NCI-H446 treated with DMSO at 0.1 percent for 48 hours (cell line): ENCODE data around the gene NTRK3.

ENCODE experiments used
- DNase-seq: peaks from one replicate; lab custom pipeline; 2025; lab: John Stamatoyannopoulos, UW

NTRK3 gene

DNA sequence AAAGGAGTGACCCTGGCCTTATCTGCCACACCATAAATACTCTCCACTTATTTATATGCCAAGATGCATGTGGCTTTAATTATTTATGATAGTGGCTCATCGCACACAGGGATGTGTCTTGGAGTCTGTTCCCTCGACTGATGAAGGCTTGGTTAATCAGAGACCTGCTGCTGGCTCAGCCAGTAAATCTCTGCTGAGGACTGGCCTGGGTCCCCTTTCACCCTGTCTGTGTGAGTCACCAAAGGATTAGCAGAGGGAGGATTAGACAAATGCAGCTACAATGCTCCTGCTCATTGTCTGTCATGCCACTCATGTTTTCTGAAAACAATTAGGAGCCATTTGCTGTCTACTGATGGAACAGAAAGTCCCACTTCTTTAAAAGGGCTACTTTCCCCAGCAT lies 226.8 kb downstream of the NTRK3 start:
- no peak for DNase-seq

GRCh38 chr15:88028024-88028423 lies 228.5 kb downstream of the NTRK3 start:
- DNase-seq = no peak

- DNase-seq = no peak
Measured at GRCh38 chr15:88023914-88024313, 232.6 kb downstream of the NTRK3 start.

DNA sequence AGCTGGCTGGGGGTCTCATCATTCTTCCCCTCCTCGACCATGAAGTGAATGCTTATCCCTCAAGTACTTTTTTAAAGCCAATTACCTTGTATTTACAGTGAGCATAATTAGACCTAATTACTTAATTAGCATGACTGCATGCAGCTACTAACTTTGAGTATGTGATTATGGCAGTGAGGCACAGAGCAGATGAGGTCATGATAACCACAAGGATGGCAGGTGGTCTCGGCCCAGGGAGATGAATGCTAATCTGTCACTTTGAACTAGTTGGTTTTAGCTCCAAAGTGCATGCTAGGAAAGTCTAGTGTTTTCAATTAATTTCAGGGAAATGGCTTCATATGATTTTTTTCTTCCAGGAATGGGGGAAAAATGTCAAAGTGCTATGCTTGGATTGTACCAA lies 233.8 kb downstream of the NTRK3 start:
- DNase-seq = no peak

- no peak for DNase-seq
Measured at GRCh38 chr15:88021601-88022000, 234.9 kb downstream of the NTRK3 start.

- no peak for DNase-seq
Measured at GRCh38 chr15:88020806-88021205, 235.7 kb downstream of the NTRK3 start.

DNA sequence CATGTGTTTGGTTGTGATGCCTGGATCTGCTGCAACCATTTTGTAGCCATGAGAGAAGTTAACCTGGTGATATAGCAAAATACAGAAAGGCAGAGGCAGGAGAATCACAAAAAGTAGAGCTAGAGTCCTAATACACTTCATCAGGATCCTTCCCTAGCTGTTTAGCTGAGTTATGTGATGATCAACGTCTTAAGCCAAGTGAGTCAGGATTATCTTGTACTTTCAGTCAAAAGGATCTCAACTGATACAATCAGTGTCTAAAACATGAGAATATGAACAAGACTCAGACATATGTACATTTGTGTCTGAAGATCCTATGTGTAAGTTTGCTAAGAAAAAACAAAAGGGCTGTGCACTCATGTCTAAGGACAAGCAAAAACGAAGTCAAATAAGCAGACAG lies 236.9 kb downstream of the NTRK3 start:
- no peak for DNase-seq

DNA sequence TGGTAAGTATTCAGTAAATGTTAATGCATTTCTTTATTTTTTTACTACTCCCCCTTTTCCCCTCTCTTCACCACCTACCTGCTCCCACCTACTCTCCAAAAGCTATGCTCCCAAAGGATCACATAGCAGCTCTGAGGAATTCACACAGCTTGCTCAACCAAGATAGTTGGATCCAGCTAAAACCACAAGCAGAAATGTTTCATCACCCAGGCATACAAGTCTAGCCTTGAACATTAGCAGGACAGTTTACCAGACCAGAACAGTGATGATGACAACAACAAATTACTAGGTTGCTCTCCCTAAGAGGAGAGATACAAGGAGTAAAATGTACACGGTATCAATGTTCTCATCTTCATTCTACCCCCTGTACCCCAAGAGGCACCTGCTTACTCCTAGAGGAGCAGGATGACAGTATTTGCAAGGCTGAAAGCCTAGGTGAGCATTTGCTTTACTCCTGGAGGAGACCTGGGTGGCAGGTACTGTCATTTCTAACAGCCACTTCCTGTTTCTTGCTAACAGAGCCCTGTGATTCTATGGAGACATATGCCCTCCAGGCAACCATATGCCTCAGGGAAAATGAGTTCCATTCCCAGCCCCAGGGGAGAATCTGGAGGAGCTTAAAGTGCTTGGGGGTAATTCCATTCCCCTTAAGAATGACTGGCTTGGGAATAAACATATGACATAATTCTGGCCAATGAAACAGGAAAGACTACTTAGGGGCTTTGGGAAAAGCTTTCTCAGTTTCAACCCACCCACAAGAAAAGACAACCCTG lies 237.5 kb downstream of the NTRK3 start:
- no peak for DNase-seq

GRCh38 chr15:88017753-88018152 lies 238.8 kb downstream of the NTRK3 start:
- DNase-seq = no peak

DNA sequence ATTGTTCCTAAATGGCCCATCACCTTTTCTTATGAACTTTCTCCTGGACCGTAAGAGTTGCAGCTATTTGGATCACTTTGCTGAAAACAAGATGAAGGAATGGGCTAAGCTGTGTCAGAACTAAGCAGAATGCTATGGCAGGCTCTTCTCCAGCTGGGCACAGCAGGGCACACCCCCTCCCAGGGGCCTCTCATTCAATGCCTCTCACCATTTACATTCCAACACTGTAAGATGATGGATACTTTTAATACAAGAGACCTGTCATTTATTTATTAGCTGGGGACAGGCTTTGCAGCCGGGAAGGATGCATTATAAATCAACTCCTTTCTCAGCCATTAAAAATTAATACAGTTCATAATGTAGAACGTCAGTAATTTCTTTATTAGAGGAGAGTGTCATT lies 240.1 kb downstream of the NTRK3 start:
- no peak for DNase-seq

DNA sequence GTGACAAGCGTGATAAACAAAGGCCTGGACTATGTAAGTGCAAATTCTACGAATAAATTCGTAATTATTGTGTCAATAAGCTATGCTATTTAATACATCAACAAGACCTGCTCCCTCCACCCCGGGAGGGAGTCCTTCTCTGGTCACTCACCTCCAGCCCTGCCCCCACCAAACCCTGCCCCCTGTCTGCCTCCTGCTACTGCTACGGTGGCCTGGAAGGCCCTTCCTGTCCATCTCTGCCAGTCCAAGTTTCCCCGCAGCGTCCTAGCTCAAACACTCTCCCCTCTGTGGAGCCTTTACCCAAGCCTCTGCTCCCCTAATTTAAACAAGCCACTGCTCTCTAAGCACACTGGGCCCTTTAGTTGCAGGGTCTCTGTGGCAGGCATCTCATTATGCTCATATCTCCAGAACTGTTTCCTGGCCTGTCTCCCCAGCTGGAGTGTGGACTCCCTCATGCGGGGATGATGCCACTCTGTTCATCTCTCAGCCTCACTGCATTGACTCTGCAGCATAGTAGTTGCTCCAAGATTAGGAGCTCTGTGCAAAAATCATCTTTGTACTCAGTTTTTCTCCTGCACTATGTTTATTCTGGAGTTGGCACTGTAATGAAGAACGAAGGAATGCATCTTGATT lies 241.2 kb downstream of the NTRK3 start:
- DNase-seq = no peak

- DNase-seq = no peak
Measured at GRCh38 chr15:88014454-88015160, 241.9 kb downstream of the NTRK3 start.

DNA sequence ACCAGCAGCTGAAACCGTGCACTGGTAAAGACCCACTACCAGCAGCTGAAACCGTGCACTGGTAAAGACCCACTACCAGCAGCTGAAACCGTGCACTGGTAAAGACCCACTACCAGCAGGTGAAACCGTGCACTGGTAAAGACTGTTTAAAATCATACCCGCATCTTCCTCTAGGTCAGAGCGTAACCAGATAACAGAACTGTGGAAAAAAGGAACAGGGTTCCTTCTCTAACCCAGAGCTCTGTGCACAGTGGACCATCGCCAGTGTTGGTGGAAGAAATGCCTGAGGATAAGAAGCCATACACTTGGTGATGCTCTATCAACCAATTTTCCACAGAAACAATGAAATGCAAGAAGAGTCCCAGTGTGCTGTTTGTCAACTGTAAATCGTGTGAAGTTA lies 243.4 kb downstream of the NTRK3 start:
- DNase-seq = no peak

- no peak for DNase-seq
Measured at GRCh38 chr15:88012688-88013087, 243.9 kb downstream of the NTRK3 start.

GRCh38 chr15:88012233-88012632 lies 244.3 kb downstream of the NTRK3 start:
- no peak for DNase-seq

- DNase-seq = no peak
Measured at GRCh38 chr15:88011533-88011932, 245.0 kb downstream of the NTRK3 start.

DNA sequence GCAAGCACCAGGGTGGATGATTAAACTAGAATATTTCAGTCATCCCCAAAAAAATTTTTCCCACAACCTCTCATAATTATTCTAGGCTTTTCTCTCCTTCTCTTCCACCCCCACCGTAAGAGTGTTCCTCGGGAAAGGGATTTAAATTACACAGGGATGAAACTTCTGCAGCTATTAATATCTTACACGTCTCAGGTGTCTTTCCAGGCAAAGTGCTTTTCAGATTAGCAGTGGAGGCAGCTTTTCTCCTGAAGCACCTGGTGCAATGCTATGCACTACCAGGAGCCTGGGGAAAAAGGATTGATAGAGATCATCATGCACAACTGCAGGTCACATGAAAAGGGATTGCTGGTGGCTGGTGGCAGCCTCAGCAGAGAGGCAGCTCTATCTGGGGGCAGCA lies 250.4 kb downstream of the NTRK3 start:
- no peak for DNase-seq

- DNase-seq = no peak
Measured at GRCh38 chr15:88004399-88004798, 252.1 kb downstream of the NTRK3 start.

GRCh38 chr15:88003541-88004327 lies 252.8 kb downstream of the NTRK3 start:
- no peak for DNase-seq

DNA sequence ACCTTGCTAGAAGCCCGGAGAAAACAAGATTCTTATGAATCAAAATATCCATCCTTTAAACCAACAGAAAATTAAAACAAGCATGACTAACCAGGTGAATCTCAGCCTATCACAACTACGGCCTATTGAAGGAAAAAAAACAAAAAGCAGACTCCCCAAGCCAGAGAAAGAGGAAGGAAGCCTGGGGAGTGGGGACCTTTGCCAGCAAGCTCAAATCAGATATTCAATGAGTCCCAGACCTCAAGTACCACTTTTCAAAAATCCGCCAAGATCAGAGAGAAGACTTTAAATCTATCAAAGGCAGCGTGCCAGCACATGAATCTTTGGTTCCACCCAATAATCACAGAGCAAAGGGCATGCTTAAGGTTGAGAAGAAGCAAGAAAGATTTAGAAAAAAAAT lies 253.8 kb downstream of the NTRK3 start:
- no peak for DNase-seq

DNA sequence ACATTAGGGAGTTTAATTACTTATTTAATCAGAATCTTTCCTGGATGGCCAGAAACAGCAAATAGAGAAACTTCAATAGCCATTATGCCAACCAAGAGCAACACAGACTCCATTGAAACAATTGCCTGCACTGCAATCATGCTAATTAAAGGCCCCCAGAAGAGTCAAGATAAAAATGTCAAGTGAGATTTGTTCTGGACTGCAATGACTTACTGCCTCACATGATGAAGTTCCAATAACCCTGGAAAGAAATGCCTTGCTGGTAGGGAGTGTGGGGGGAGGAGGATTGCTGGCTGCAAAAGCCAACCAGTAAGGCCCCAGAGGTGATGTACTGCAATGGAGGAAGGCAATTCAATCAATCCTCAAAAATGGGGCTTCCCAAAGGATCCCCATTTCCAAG lies 257.9 kb downstream of the NTRK3 start:
- no peak for DNase-seq

DNA sequence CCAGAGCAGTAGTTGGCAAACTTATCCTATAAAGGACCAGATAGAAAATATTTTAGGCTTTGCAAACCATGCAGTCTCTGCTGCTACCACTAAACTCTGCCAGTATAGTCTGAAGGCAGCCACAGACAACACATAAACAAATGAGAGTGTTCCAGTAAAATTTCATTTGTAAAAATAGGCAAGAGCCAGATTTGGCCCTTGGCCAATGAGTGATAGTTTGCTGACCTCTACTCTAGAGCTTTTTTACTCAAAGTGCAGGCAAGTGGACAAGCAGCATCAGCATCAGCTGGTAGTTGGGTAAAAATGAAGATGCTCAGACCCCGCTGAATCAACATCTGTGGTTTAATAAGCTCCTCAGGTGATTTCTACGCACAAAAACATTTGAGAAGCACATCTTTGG lies 269.8 kb downstream of the NTRK3 start:
- DNase-seq = no peak
